NCI-H1092 (cell line): ENCODE data around the gene TUBGCP2.

ENCODE experiments used
- DNase-seq: peaks from one replicate; lab custom pipeline; 2025; lab: John Stamatoyannopoulos, UW

The TUBGCP2 gene

DNA sequence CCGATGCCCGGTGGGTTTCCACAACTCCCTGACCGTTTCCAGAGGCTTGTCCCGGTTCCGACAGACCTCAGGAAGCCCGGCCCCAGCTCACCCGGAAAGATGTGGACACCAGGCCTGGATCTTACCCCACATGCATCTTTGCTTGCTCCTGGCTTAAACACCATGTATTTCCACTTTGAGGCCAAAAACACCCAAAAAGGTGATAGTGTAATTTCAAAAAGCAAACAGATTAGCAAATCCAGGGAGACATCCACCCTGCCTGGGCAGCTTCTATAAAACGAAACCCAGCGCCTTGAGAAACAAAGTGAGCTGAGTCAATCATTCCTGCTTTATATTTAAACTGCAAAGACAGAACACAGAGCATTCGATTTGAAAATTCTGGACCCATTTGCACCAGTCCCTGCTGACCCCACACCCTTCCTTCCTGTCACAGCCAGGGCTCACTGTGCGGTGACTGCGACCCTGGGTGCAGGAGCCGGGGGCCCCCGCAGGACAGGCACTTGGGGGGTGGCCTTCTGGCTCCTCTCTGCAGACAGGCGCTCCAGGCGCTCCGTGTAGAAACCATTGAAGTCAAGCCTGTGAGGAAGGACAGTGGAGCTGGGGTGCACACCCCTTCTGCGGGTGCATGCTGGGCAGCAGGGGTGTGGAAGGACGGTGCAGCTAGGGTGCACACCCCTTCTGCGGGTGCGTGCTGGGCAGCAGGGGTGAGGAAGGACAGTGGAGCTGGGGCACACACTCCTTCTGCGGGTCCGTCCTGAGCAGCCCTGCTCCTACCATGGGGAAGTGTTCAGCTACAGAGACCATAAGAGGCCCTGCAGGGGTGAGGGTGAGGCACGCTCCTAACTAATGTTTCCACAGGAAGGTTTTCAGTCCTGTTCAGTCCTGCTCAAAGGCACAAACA, 29.1 kb downstream of the TUBGCP2 start:
- DNase-seq, result no peak

- no peak for DNase-seq
These were observed 30.0 kb downstream of the TUBGCP2 start for GRCh38 chr10:133278577-133279265.

DNA sequence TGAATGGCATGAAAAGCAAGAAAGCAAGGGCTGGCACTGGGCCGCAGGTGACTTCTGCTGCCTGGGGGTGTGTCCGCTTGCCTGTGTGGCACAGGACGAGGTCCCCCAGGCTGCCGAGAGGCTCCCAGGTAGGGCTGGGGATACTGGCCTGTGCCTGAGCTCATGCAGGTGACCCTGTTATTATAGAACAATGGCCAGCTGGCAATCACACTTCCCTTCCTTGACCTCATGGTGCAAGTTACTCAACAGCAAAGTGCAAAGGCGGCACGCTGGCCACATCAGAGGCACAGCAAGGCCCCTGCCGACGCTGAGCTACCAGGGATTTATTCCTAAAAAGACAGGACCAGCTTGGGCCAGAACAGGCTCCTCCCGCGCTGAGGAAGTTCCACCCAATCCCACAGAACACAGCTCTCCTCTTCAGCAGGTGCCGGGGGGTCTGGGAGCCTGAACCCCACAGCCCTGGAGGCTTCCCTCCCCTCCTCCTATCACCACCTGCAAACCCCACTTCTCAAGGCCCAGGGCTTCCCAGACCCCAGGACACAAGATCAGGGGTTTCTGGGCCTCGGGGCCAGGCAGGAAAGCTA, 30.6 kb downstream of the TUBGCP2 start:
- DNase-seq, result no peak

DNA sequence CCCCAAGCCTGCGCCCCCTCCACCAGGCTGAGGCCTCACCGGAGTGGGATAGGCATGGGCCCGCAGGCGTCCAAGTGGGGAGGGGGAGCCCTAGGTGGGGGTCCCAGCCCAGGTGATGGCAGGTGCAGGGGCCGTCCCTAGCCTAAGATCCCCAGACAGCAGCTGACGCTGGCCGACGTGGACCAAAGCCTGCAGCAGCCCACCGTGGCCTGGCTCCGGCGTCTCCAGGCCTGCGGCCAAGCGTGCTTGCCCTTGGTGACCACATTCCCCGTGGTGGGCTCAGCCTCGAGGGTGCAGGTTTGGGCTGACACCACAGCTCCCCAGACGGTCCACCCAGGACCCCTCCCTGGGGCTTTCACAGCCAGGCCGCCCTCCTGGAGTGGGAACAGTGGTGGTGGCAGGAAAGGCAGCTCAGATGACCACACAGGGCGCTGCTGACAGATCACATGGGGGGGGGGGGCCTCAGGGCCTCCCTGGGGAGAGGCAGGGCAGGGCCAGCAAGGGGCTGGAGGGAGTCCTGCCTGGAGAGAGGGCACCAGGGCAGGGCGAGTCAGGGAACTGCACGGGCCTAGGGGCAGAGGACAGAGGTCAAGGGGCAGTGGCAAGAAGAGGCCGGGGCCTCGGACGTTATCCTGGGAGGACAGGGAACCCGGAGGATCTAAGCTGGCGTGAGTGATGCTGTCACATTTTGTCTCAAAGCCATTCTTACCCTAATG, 31.2 kb downstream of the TUBGCP2 start:
- no peak for DNase-seq

- no peak for DNase-seq
These were observed 32.1 kb downstream of the TUBGCP2 start, which contains the start of gene ADAM8 for GRCh38 chr10:133276435-133277201. Gene ADAM8, minus strand, starts transcription at chr10:133276868. Its CDS starts 51 bp downstream, at chr10:133276817.

GRCh38 chr10:133276100-133276434, 32.6 kb downstream of the TUBGCP2 start:
- DNase-seq, result no peak

DNA sequence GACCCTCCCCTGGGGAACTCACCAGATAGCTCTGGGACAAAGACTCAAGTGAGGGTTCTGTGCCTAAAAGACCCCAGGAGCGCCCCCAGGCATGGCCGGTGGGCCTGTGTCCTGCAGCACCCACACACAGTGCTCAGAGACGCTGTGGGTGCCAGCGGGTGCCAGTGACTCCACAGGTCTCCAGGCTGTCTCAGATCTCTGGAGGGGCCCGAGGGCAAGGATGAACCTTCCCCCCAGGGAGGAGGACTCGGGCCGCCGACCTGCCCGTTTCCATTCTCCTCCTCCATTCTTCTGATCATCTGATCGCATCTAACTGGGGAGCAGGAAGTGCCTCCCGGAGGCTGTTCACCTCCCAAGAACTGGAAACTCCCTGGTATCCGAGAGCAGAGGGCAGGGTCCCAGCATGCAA, 33.0 kb downstream of the TUBGCP2 start:
- DNase-seq, result no peak

- DNase-seq, result no peak
These were observed 33.7 kb downstream of the TUBGCP2 start for GRCh38 chr10:133274751-133275683.

DNA sequence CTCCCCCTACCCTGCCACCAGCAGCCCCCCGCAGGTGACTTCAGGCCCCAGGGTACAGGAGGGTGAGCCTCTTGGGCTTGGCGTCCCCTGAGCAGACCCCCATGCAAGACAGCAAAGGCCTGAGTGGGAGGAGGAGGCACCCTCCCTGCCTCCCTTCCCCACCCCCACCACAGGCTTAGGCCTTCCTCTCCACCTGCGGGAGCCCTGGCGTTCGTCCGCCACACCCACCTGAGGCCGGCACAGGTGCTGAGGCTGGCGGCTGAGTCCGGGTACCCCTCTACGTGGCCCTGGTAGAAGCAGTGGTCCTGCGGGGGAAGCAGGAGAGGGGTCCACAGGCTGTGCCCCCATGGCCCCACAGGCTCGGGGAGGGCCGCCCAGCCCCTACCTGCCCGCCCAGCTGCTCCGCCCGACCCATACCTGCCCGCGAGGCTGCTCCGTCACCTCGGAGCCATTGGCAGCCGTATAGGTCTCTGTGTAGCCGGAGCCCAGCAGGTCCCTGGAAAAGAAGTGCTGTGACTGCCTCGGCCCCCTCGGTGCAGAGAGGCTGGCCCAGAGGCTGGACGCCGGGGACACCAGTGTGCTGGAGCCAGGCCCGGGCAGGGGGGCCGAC, 35.0 kb downstream of the TUBGCP2 start:
- no peak for DNase-seq

DNA sequence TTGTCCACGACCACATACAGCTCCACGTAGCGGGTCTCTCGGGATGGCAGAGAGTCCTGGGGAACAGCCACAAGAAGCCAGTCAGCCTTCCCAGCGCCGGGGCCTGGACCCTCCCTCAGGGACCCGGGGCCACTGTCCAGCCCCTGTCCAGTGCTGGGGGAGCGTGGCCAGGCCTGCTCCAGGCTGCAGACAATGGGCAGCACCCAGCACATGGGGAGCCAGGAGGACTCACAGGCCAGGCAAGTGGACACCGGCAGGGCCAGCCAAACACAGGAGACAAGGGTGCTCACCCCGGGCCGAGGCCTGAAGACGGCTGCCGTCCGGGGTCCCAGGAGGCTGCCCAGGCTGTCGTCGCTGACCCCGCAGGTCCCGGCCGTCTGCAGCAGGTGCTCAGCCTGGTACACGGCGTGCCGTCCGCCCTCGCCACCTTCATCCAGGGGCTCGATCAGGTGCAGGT, 35.7 kb downstream of the TUBGCP2 start:
- DNase-seq, result no peak

DNA sequence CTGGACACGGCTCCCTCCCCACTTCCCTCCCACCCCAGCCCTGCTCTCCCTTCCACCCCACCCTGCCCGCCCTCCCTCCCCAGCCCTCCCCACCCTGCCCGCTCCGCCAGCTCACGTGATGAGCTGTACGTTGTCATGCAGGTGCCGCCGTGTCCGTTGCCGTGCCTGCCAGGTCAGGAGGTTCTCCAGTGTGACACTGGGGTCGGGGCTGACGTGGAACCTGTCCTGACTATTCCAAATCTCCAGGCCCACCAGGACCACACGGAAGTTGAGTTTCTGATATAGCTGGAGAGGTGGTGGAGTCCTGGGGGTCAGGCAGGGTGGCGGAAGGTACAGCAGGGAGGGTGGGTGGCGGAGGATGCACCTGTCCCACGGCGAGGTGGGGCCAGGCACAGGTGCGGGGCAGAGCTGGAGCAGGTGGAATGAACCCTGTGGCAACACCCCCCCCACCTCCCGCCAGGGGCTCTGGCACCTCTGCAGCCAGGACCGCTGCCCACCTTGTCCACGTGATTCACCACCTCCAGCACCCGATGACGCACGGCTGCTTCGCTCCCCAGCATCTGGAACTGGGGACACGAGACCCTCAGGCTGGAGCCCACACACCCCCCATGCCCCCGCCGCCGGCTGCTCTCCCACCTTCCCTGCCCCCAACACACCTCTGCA, 36.2 kb downstream of the TUBGCP2 start:
- no peak for DNase-seq

- no peak for DNase-seq
These were observed 37.0 kb downstream of the TUBGCP2 start for GRCh38 chr10:133271521-133272300.

GRCh38 chr10:133270773-133271297, 37.8 kb downstream of the TUBGCP2 start:
- no peak for DNase-seq

- no peak for DNase-seq
These were observed 38.5 kb downstream of the TUBGCP2 start for GRCh38 chr10:133270204-133270603.

DNA sequence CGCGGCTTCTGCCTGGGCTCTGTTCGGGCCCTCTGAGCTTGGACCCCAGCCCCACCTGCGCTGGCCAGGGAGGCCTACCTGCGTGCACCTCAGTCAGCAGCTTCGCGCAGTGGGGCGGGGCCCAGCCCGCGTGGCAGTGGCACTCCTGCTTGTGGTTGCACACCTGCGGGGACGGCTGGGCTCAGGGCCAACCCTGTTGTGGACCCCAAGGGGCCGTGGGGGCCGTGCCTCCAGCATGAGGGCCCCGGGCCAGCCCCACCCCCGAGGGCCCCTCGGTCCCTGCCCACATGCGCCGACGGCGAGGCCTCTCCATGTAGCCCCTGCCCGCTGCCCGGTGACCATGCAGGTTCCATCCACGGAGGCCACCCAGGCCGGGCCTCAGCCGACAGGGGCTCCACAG, 39.3 kb downstream of the TUBGCP2 start:
- DNase-seq, result no peak

GRCh38 chr10:133268532-133268931, 40.1 kb downstream of the TUBGCP2 start:
- no peak for DNase-seq

DNA sequence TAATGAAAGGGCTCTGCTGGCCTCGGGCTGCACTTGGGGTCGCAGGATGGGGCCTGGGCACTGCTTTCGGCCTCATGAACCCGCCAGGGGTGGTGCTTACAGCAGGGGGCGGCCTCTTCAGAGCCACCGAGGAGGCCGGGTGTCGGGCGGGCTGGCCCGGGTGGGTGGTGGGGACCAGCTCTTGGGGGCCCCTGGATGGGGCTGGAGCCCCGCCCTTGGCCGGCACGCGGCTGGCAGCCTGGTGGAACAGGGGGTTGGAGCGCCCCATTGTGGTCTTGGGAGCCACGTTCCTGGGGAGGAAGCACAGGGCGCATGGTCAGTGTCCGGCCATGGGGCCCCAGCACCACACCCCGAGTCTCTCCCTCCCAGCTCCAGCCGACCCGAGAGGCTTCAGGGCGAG, 40.8 kb downstream of the TUBGCP2 start:
- DNase-seq, result no peak

GRCh38 chr10:133267293-133267692, 41.4 kb downstream of the TUBGCP2 start:
- no peak for DNase-seq
